Activated naive CD8-positive, alpha-beta T cell treated with anti-CD3 and anti-CD28 coated beads for 36 hours (primary cell): ENCODE data around the gene PPARG. TPM values are rescaled to one million over a fixed set of nuclear protein-coding genes. Genes with fewer than 3 reads are reported as not detected.

Experiments used
- DNase-seq: peaks from one replicate; pipeline ENCODE4 v3.0.0; 2021
- H3K27ac Mint-ChIP-seq: one replicate; pipeline ENCODE4 v1.8.0; 2022; ENCODE audit warnings: mild to moderate bottlenecking, moderate library complexity, mixed read lengths
- H3K27me3 Mint-ChIP-seq: one replicate; pipeline ENCODE4 v1.8.0; 2022; ENCODE audit warnings: mild to moderate bottlenecking, mixed read lengths
- H3K36me3 Mint-ChIP-seq: one replicate; pipeline ENCODE4 v1.8.0; 2021; ENCODE audit warnings: mild to moderate bottlenecking, mixed read lengths
- H3K4me1 Mint-ChIP-seq: one replicate; pipeline ENCODE4 v1.8.0; 2021; ENCODE audit warnings: mixed read lengths
- H3K4me3 Mint-ChIP-seq: one replicate; pipeline ENCODE4 v1.8.0; 2022; ENCODE audit warnings: mild to moderate bottlenecking, moderate library complexity, mixed read lengths
- H3K9me3 Mint-ChIP-seq: one replicate; pipeline ENCODE4 v1.8.0; 2022; ENCODE audit warnings: mixed read lengths
- total RNA-seq, 2 experiments: library from RNA; stranded (reverse); gene quantifications; one replicate each; pipeline ENCODE4 v1.2.3, GENCODE V29; 2021

PPARG gene
- total RNA-seq, 2 experiments from 2014 or later = 0.20 to 0.47 TPM

GRCh38 chr3:12409684-12410596, 121.1 kb downstream of the PPARG start:
- Mint-ChIP-seq H3K27ac (no peak overlapping the region), H3K36me3 (no peaks in the 10 kb centered on the region), H3K4me3 (no peak overlapping the region), H3K9me3 (no peaks in the 10 kb centered on the region), H3K4me1 (no peaks in the 10 kb centered on the region), H3K27me3 (no peaks in the 10 kb centered on the region)
- no peak for DNase-seq

- Mint-ChIP-seq H3K9me3 (no peaks in the 10 kb centered on the region), H3K27ac (no peak overlapping the region), H3K27me3 (peaks cover 4% of the 10 kb centered on the region), H3K4me3 (no peak overlapping the region), H3K36me3 (no peaks in the 10 kb centered on the region), H3K4me1 (no peaks in the 10 kb centered on the region)
- no peak for DNase-seq
Observed at GRCh38 chr3:12413721-12414255, 124.9 kb downstream of the PPARG start.

GRCh38 chr3:12415014-12415680, 126.3 kb downstream of the PPARG start:
- no peak overlapping the region for H3K4me3 Mint-ChIP-seq
- H3K9me3 Mint-ChIP-seq = no peaks in the 10 kb centered on the region
- H3K4me1 Mint-ChIP-seq = peaks cover 1% of the 10 kb centered on the region

GRCh38 chr3:12416731-12417130, 127.9 kb downstream of the PPARG start:
- peaks cover 4% of the 10 kb centered on the region for H3K27me3 Mint-ChIP-seq
- H3K27ac Mint-ChIP-seq = no peak overlapping the region
- H3K4me1 Mint-ChIP-seq = peaks cover 4% of the 10 kb centered on the region
- H3K9me3 Mint-ChIP-seq = no peaks in the 10 kb centered on the region
- no peak overlapping the region for H3K4me3 Mint-ChIP-seq
- H3K36me3 Mint-ChIP-seq = peaks cover 1% of the 10 kb centered on the region
- no peak for DNase-seq

More at GRCh38 chr3:12415014-12415680, 126.3 kb downstream of the PPARG start:
- Mint-ChIP-seq H3K36me3 (no peaks in the 10 kb centered on the region), H3K27ac (no peak overlapping the region), H3K27me3 (peaks cover 4% of the 10 kb centered on the region)
- no peak for DNase-seq

- H3K4me3 Mint-ChIP-seq = no peak overlapping the region
- no peak for DNase-seq
- peaks cover 12% of the 10 kb centered on the region for H3K4me1 Mint-ChIP-seq
- no peaks in the 10 kb centered on the region for H3K9me3 Mint-ChIP-seq
- H3K36me3 Mint-ChIP-seq = peaks cover 2% of the 10 kb centered on the region
- no peak overlapping the region for H3K27ac Mint-ChIP-seq
- H3K27me3 Mint-ChIP-seq = peaks cover 16% of the 10 kb centered on the region
Observed at GRCh38 chr3:12420393-12420792, 131.5 kb downstream of the PPARG start.

- Mint-ChIP-seq H3K4me1 (peaks cover 14% of the 10 kb centered on the region), H3K36me3 (peaks cover 2% of the 10 kb centered on the region), H3K4me3 (no peak overlapping the region), H3K27me3 (peaks cover 16% of the 10 kb centered on the region), H3K9me3 (no peaks in the 10 kb centered on the region), H3K27ac (no peak overlapping the region)
- no peak for DNase-seq
Observed at GRCh38 chr3:12421132-12421531, 132.3 kb downstream of the PPARG start.

- H3K36me3 Mint-ChIP-seq = peaks cover 2% of the 10 kb centered on the region
- DNase-seq = no peak
- H3K4me3 Mint-ChIP-seq = no peak overlapping the region
- H3K4me1 Mint-ChIP-seq = peaks cover 14% of the 10 kb centered on the region
- H3K27ac Mint-ChIP-seq = no peak overlapping the region
- peaks cover 16% of the 10 kb centered on the region for H3K27me3 Mint-ChIP-seq
- no peaks in the 10 kb centered on the region for H3K9me3 Mint-ChIP-seq
Observed at GRCh38 chr3:12423131-12423530, 134.3 kb downstream of the PPARG start.

GRCh38 chr3:12423918-12424630, 135.2 kb downstream of the PPARG start:
- Mint-ChIP-seq H3K4me3 (no peak overlapping the region), H3K4me1 (peaks cover 14% of the 10 kb centered on the region), H3K9me3 (no peaks in the 10 kb centered on the region), H3K27me3 (peaks cover 12% of the 10 kb centered on the region), H3K36me3 (peaks cover 2% of the 10 kb centered on the region), H3K27ac (no peak overlapping the region)
- DNase-seq = no peak

- Mint-ChIP-seq H3K9me3 (no peaks in the 10 kb centered on the region), H3K27me3 (peaks cover 12% of the 10 kb centered on the region), H3K36me3 (peaks cover 2% of the 10 kb centered on the region), H3K4me1 (peaks cover 14% of the 10 kb centered on the region), H3K4me3 (no peak overlapping the region), H3K27ac (no peak overlapping the region)
- DNase-seq = no peak
Observed at GRCh38 chr3:12424635-12425319, 135.9 kb downstream of the PPARG start.

- Mint-ChIP-seq H3K27me3 (peaks cover 12% of the 10 kb centered on the region), H3K4me1 (peaks cover 10% of the 10 kb centered on the region), H3K36me3 (peaks cover 2% of the 10 kb centered on the region), H3K4me3 (no peak overlapping the region), H3K27ac (no peak overlapping the region), H3K9me3 (no peaks in the 10 kb centered on the region)
- DNase-seq = no peak
Observed at GRCh38 chr3:12425850-12426579, 137.1 kb downstream of the PPARG start.

GRCh38 chr3:12427551-12427950, 138.7 kb downstream of the PPARG start:
- Mint-ChIP-seq H3K27ac (no peak overlapping the region), H3K4me1 (peaks cover 10% of the 10 kb centered on the region), H3K36me3 (no peaks in the 10 kb centered on the region), H3K27me3 (peaks cover 12% of the 10 kb centered on the region), H3K9me3 (no peaks in the 10 kb centered on the region), H3K4me3 (no peak overlapping the region)
- no peak for DNase-seq

GRCh38 chr3:12428126-12428525, 139.3 kb downstream of the PPARG start:
- Mint-ChIP-seq H3K27ac (no peak overlapping the region), H3K9me3 (no peaks in the 10 kb centered on the region), H3K36me3 (no peaks in the 10 kb centered on the region), H3K4me1 (peaks cover 10% of the 10 kb centered on the region), H3K4me3 (no peak overlapping the region), H3K27me3 (peaks cover 12% of the 10 kb centered on the region)
- DNase-seq = no peak

- H3K36me3 Mint-ChIP-seq = no peaks in the 10 kb centered on the region
- no peaks in the 10 kb centered on the region for H3K27me3 Mint-ChIP-seq
- no peak overlapping the region for H3K4me3 Mint-ChIP-seq
- peaks cover 2% of the 10 kb centered on the region for H3K4me1 Mint-ChIP-seq
- no peaks in the 10 kb centered on the region for H3K9me3 Mint-ChIP-seq
- H3K27ac Mint-ChIP-seq = no peak overlapping the region
- DNase-seq = no peak
Observed at GRCh38 chr3:12430086-12430485, 141.2 kb downstream of the PPARG start.

- DNase-seq = no peak
- Mint-ChIP-seq H3K27ac (no peak overlapping the region), H3K27me3 (no peaks in the 10 kb centered on the region), H3K9me3 (no peaks in the 10 kb centered on the region), H3K4me3 (no peak overlapping the region), H3K36me3 (no peaks in the 10 kb centered on the region), H3K4me1 (no peaks in the 10 kb centered on the region)
Observed at GRCh38 chr3:12433823-12434222, 145.0 kb downstream of the PPARG start.
